GM23248 (cell line): ENCODE results near the gene KPNA6.

Experiments
- EZH2 ChIP-seq: fragments of 200-600 bp; sonication (generic); IDR thresholded peaks from 2 replicates; pipeline ENCODE4 v1.6.1; 2018; ENCODE audit warnings: antibody characterized with exemption, mild to moderate bottlenecking; ENCODE audit not compliant: insufficient read depth, poor library complexity, severe bottlenecking
- EZH2phosphoT487 ChIP-seq: fragments of 200-600 bp; sonication (generic); IDR thresholded peaks from 2 replicates; pipeline ENCODE4 v1.6.1; 2018; ENCODE audit warnings: antibody characterized with exemption, moderate library complexity, mild to moderate bottlenecking, low read depth; ENCODE audit not compliant: insufficient read depth

- no peak for TF ChIP-seq EZH2
- no peak for TF ChIP-seq EZH2phosphoT487
These were observed 5.0 kb downstream of the KPNA6 start for GRCh38 chr1:32112806-32113375.
